Neuronal stem cell (in vitro differentiated cells): ENCODE data around the gene ANKRD44.

ENCODE experiments used
- DNase-seq: peaks from one replicate; pipeline ENCODE4 v3.0.0-alpha.2; 2013; ENCODE audit warnings: low spot score
- H2AFZ ChIP-seq: one replicate; pipeline ENCODE4 v1.6.1; 2013; ENCODE audit warnings: mild to moderate bottlenecking, low read length, inconsistent platforms
- H2AK5ac ChIP-seq: 2 replicates; pipeline ENCODE4 v1.6.1; 2013; ENCODE audit warnings: low read depth, mild to moderate bottlenecking, inconsistent platforms, low read length, moderate library complexity, mixed read lengths
- H2BK120ac ChIP-seq: 2 replicates; pipeline ENCODE4 v1.6.1; 2013; ENCODE audit warnings: low read depth, mild to moderate bottlenecking, inconsistent platforms, low read length, moderate library complexity, mixed read lengths
- H2BK12ac ChIP-seq: one replicate; pipeline ENCODE4 v1.6.1; 2013; ENCODE audit warnings: low read length, inconsistent platforms
- H2BK15ac ChIP-seq: 2 replicates; pipeline ENCODE4 v1.6.1; 2013; ENCODE audit warnings: mild to moderate bottlenecking, low read length, inconsistent platforms, mixed read lengths
- H2BK5ac ChIP-seq: one replicate; pipeline ENCODE4 v1.6.1; 2013; ENCODE audit warnings: inconsistent platforms, mild to moderate bottlenecking, low read length, moderate library complexity
- H3K14ac ChIP-seq: one replicate; pipeline ENCODE4 v1.6.1; 2013; ENCODE audit warnings: low read length, inconsistent platforms
- H3K18ac ChIP-seq: 2 replicates; pipeline ENCODE4 v1.6.1; 2013; ENCODE audit warnings: low read length, inconsistent platforms
- H3K23ac ChIP-seq: 2 replicates; pipeline ENCODE4 v1.6.1; 2013; ENCODE audit warnings: low read depth, mild to moderate bottlenecking, mixed read lengths, low read length, inconsistent platforms; ENCODE audit not compliant: poor library complexity
- H3K27ac ChIP-seq: replicated peaks from 3 replicates; pipeline ENCODE4 v1.5.1; 2013; ENCODE audit warnings: low read length, inconsistent platforms
- H3K27me3 ChIP-seq, 3 experiments: 2 replicates each; pipeline ENCODE4 v1.6.1; 2013; ENCODE audit warnings: low read length in 3 of 3, mild to moderate bottlenecking in 2 of 3, inconsistent platforms in 1 of 3, low read depth in 1 of 3, mixed read lengths in 1 of 3, moderate library complexity in 1 of 3; ENCODE audit not compliant: control insufficient read depth in 3 of 3, insufficient read depth in 3 of 3
- H3K36me3 ChIP-seq, 2 donors: replicated peaks in 1 of 2; 2 replicates each; pipeline ENCODE4 v1.6.1; 2013; ENCODE audit warnings: low read length in 2 of 2; ENCODE audit not compliant: control insufficient read depth in 2 of 2, insufficient read depth in 2 of 2
- H3K4ac ChIP-seq: 2 replicates; pipeline ENCODE4 v1.6.1; 2013; ENCODE audit warnings: inconsistent platforms, mild to moderate bottlenecking, low read length, moderate library complexity
- H3K4me1 ChIP-seq, 2 donors: 1 replicate in 1 of 2; 2 replicates in 1 of 2; pipeline ENCODE4 v1.6.1; 2013; ENCODE audit warnings: low read length in 2 of 2, low read depth in 1 of 2; ENCODE audit not compliant: control insufficient read depth in 2 of 2, insufficient read depth in 1 of 2
- H3K4me2 ChIP-seq: one replicate; pipeline ENCODE4 v1.6.1; 2013; ENCODE audit warnings: mild to moderate bottlenecking, low read length, inconsistent platforms; ENCODE audit not compliant: insufficient read depth, poor library complexity, severe bottlenecking
- H3K4me3 ChIP-seq, 2 donors: 2 replicates each; pipeline ENCODE4 v1.5.1; 2013; ENCODE audit warnings: low read length in 2 of 2, mild to moderate bottlenecking in 2 of 2, inconsistent platforms in 1 of 2, moderate library complexity in 1 of 2
- H3K79me1 ChIP-seq: one replicate; pipeline ENCODE4 v1.6.1; 2013; ENCODE audit warnings: low read depth, mild to moderate bottlenecking, inconsistent platforms, low read length, moderate library complexity
- H3K9ac ChIP-seq: one replicate; pipeline ENCODE4 v1.6.1; 2013; ENCODE audit warnings: mild to moderate bottlenecking, low read depth, low read length, inconsistent platforms; ENCODE audit not compliant: poor library complexity
- H3K9me3 ChIP-seq, 2 donors: replicated peaks in 1 of 2; 2 replicates each; pipeline versions ENCODE3 to v1.6.1; 2013; ENCODE audit warnings: low read length in 2 of 2, mild to moderate bottlenecking in 2 of 2, inconsistent platforms in 1 of 2, low read depth in 1 of 2, mixed read lengths in 1 of 2, moderate library complexity in 1 of 2; ENCODE audit not compliant: control insufficient read depth in 2 of 2, insufficient read depth in 1 of 2
- H4K8ac ChIP-seq: one replicate; pipeline ENCODE4 v1.6.1; 2013; ENCODE audit warnings: low read depth, mild to moderate bottlenecking, inconsistent platforms, low read length, moderate library complexity
- H4K91ac ChIP-seq: one replicate; pipeline ENCODE4 v1.6.1; 2013; ENCODE audit warnings: low read length, low read depth, mild to moderate bottlenecking, inconsistent platforms; ENCODE audit not compliant: poor library complexity
- WGBS, 2 donors: extraction: QIAGEN DNeasy Blood & Tissue Kit; methylation state at CpG; one replicate each; pipeline ENCODE4 v1.1.7; 2013; ENCODE audit warnings: missing lambda C conversion rate in 2 of 2, mixed read lengths in 1 of 2; ENCODE audit not compliant: insufficient read length in 2 of 2, insufficient replicate concordance in 1 of 2; ENCODE audit errors: extremely low coverage in 2 of 2; 5-methylcytosine and 5-hydroxymethylcytosine counted together

ANKRD44 gene

DNA sequence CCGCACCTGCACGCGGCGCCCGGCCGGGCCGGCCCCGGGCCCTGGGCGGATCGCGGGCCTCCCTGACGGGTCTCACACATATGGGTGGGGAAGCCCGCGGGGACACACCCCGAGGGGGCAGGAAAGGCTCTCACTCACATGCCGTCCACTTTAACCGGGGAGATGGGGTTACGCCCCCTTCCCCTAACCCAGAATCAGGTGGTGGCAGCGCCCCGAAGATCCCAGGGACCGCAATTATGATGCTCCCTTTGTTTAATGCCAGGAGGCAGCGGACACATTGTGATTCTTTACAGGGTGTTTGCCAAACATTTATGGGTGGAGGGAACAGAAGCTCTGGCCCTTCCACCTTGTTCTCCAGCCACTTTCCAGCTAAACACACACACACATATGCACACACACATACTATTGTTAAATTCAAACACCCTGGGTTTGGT lies 424 bp upstream of the ANKRD44 start:
- H3K27ac ChIP-seq = no peak overlapping the region

GRCh38 chr2:197309691-197310231 lies 819 bp downstream of the ANKRD44 start:
- Histone ChIP-seq H3K23ac (peak overlapping the region; percentile 51), H3K14ac (peak overlapping the region; percentile 85), H3K18ac (peak overlapping the region; percentile 71), H2AFZ (peak overlapping the region; percentile 99), H2BK120ac (no peak overlapping the region), H3K36me3 (no peaks in the 10 kb centered on the region), H4K8ac (no peak overlapping the region), H3K79me1 (no peaks in the 10 kb centered on the region), H3K4me3 (peak overlapping the region; percentile 69 to 93), H3K27ac (no peak overlapping the region), H3K4me2 (peak overlapping the region; percentile 95), H2BK12ac (no peak overlapping the region), H3K4ac (no peak overlapping the region), H3K9ac (peak overlapping the region; percentile 80), H4K91ac (no peak overlapping the region), H2BK5ac (no peak overlapping the region), H2AK5ac (no peak overlapping the region), H3K9me3 (no peaks in the 10 kb centered on the region), H3K27me3 (peaks cover 0 to 75% (median 16%) of the 10 kb centered on the region in 3 experiments), H2BK15ac (no peak overlapping the region), H3K4me1 (peaks cover 0 to 3% of the 10 kb centered on the region in 2 donors)
- peak; percentile 24 for DNase-seq
- WGBS, 2 donors = no CpG with 5 or more reads among the region's 30 CpGs

More for the DNA sequence above, 424 bp upstream of the ANKRD44 start:
- H3K9me3 ChIP-seq = no peaks in the 10 kb centered on the region
- no peak overlapping the region for H4K91ac ChIP-seq
- no peak overlapping the region for H2BK15ac ChIP-seq
- H3K9ac ChIP-seq = no peak overlapping the region
- no peak overlapping the region for H3K23ac ChIP-seq
- H2BK120ac ChIP-seq = no peak overlapping the region
- no peaks in the 10 kb centered on the region for H3K79me1 ChIP-seq
- H2BK12ac ChIP-seq = no peak overlapping the region
- H3K4ac ChIP-seq = no peak overlapping the region
- no peak overlapping the region for H2AK5ac ChIP-seq
- peaks cover 0 to 77% (median 16%) of the 10 kb centered on the region in 3 experiments for H3K27me3 ChIP-seq
- H3K4me1 ChIP-seq = peaks cover 0 to 3% of the 10 kb centered on the region in 2 donors
- no peak overlapping the region for H3K14ac ChIP-seq
- H3K4me2 ChIP-seq = peak overlapping the region; percentile 95
- H3K18ac ChIP-seq = peak overlapping the region; percentile 68
- H4K8ac ChIP-seq = no peak overlapping the region
- no peak overlapping the region for H2BK5ac ChIP-seq
- peak overlapping the region; percentile 69 to 93 for H3K4me3 ChIP-seq
- no CpG with 5 or more reads among the region's 22 CpGs for WGBS, 2 donors
- DNase-seq = no peak
- H3K36me3 ChIP-seq = no peaks in the 10 kb centered on the region
- H2AFZ ChIP-seq = peak overlapping the region; percentile 99

- Histone ChIP-seq H3K14ac (no peak overlapping the region), H3K23ac (no peak overlapping the region), H3K27me3 (peaks cover 0 to 73% (median 16%) of the 10 kb centered on the region in 3 experiments), H3K36me3 (no peaks in the 10 kb centered on the region), H3K9ac (no peak overlapping the region), H3K4me2 (peak overlapping the region; percentile 95), H4K91ac (no peak overlapping the region), H2BK120ac (no peak overlapping the region), H2AK5ac (no peak overlapping the region), H3K4ac (no peak overlapping the region), H4K8ac (no peak overlapping the region), H2BK5ac (no peak overlapping the region), H2AFZ (peak overlapping the region; percentile 99), H3K79me1 (no peaks in the 10 kb centered on the region), H3K9me3 (no peaks in the 10 kb centered on the region), H2BK15ac (no peak overlapping the region), H3K4me3 (peak overlapping the region in 1 of 2 donors; percentile 69), H2BK12ac (no peak overlapping the region), H3K27ac (no peak overlapping the region), H3K18ac (no peak overlapping the region), H3K4me1 (peaks cover 0 to 3% of the 10 kb centered on the region in 2 donors)
- WGBS, 2 donors = no CpG with 5 or more reads among the region's 8 CpGs
- DNase-seq = no peak
These were observed 1.4 kb downstream of the ANKRD44 start for GRCh38 chr2:197308996-197309690.

DNA sequence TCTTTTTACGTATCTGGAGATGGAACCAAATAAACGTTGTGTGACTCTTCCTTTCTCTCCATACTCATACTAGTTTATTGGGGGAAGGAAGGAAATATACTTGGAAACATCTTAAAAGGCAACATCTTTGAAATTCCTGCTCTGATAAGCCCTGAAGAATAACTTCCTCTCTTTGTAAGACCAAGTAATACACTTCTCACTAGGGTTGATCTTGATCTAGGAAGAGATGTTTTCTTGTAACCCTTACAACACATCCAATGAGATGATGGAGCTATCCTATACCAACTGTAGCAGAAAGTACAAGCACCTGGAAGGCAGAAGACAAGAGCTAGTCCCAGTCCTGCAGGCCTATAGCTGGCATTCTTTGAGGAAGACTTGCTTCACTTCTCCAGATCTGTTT lies 2.0 kb downstream of the ANKRD44 start:
- H3K27me3 ChIP-seq = peaks cover 0 to 67% (median 16%) of the 10 kb centered on the region in 3 experiments
- H2BK120ac ChIP-seq = no peak overlapping the region
- no peak overlapping the region for H3K4me3 ChIP-seq
- no peak overlapping the region for H3K9ac ChIP-seq
- H3K4me1 ChIP-seq = peaks cover 0 to 3% of the 10 kb centered on the region in 2 donors
- H3K79me1 ChIP-seq = no peaks in the 10 kb centered on the region
- H2BK12ac ChIP-seq = no peak overlapping the region
- no peak overlapping the region for H3K23ac ChIP-seq
- no peak overlapping the region for H3K4me2 ChIP-seq
- no peak overlapping the region for H2AK5ac ChIP-seq
- no peak overlapping the region for H4K91ac ChIP-seq
- no peak overlapping the region for H3K27ac ChIP-seq
- no peaks in the 10 kb centered on the region for H3K36me3 ChIP-seq
- no peak overlapping the region for H3K18ac ChIP-seq
- no peak overlapping the region for H3K14ac ChIP-seq
- no peak overlapping the region for H3K4ac ChIP-seq
- no peak overlapping the region for H2BK15ac ChIP-seq
- no peak for DNase-seq
- H4K8ac ChIP-seq = no peak overlapping the region
- WGBS, 2 donors = no CpG with 5 or more reads among the region's 2 CpGs
- no peak overlapping the region for H2AFZ ChIP-seq
- H3K9me3 ChIP-seq = no peaks in the 10 kb centered on the region
- no peak overlapping the region for H2BK5ac ChIP-seq
